ENCODE data around the gene ETV5. TPM values are rescaled to one million over a fixed set of nuclear protein-coding genes. Genes with fewer than 3 reads are reported as not detected.

Gene ETV5
- total and polyA plus RNA-seq, 4 donors: 3.3 to 14.9 (median 5.5) TPM

GRCh38 chr3:186098740-186099139 is 10.1 kb downstream of the ETV5 start (continued):
- TF ChIP-seq ZBTB33 (IDR thresholded peaks at IDR 0.05): no peak
- TF ChIP-seq TAF1 (conservative IDR thresholded peaks at IDR 0.05): no peak
- TF ChIP-seq FOXA2 (IDR thresholded peaks at IDR 0.05): no peak
- no peak for TF ChIP-seq SP1 (IDR thresholded peaks at IDR 0.05)
- no peak for TF ChIP-seq RAD21 (IDR thresholded peaks at IDR 0.05)

- no peaks in the 10 kb centered on the region for H3K27me3 ChIP-seq (ENCODE audit: control insufficient read depth in 4 of 4, insufficient read depth in 4 of 4, low read length in 3 of 4)
- H3K9ac ChIP-seq (ENCODE audit: low read depth in 1 of 2, low read length in 2 of 2): no peak overlapping the region
- peaks cover 3 to 24% (median 14%) of the 10 kb centered on the region in 4 donors for H3K4me1 ChIP-seq (ENCODE audit: control insufficient read depth in 4 of 4, insufficient read depth in 4 of 4, low read length in 3 of 4)
- no peaks in the 10 kb centered on the region for H3K36me3 ChIP-seq (ENCODE audit: control insufficient read depth in 4 of 4, insufficient read depth in 3 of 4, low read depth in 1 of 4, low read length in 3 of 4)
- 1% methylated on average over 16 of the region's 16 CpGs for WGBS
- peak; percentile 68 for DNase-seq (ENCODE audit: low spot score)
- no peaks in the 10 kb centered on the region for H3K9me3 ChIP-seq (ENCODE audit: control insufficient read depth in 4 of 4, low read length in 3 of 4)
- H3K4me3 ChIP-seq (ENCODE audit: low read depth in 1 of 3, low read length in 3 of 3): peak overlapping the region; percentile 24 to 67 (median 36)
- H3K27ac ChIP-seq (ENCODE audit: low read depth in 1 of 2, low read length in 2 of 2): no peak overlapping the region
- TF ChIP-seq REST (IDR thresholded peaks at IDR 0.05) (no peak), NR2F2 (IDR thresholded peaks at IDR 0.05) (no peak), HNF4G (IDR thresholded peaks at IDR 0.05) (peak; percentile 8), HNF4A (conservative IDR thresholded peaks at IDR 0.05) (peak in 1 of 2 donors; percentile 55), SP1 (IDR thresholded peaks at IDR 0.05) (peak; percentile 82), YY1 (IDR thresholded peaks at IDR 0.05) (peak; percentile 90), TAF1 (conservative IDR thresholded peaks at IDR 0.05) (peak; percentile 33), CTCF (IDR thresholded peaks at IDR 0.05; ENCODE audit: low read depth, low read length, missing input control) (no peak), ZBTB33 (IDR thresholded peaks at IDR 0.05) (peak; percentile 63), FOXA1 (IDR thresholded peaks at IDR 0.05) (no peak), ATF3 (IDR thresholded peaks at IDR 0.05) (peak; percentile 45), RAD21 (IDR thresholded peaks at IDR 0.05) (peak; percentile 38 to 47), FOXA2 (IDR thresholded peaks at IDR 0.05) (peak; percentile 28), EGR1 (IDR thresholded peaks at IDR 0.05; ENCODE audit: low read depth in 2 of 2) (peak in 1 of 2 donors; percentile 37), JUND (IDR thresholded peaks at IDR 0.05) (peak; percentile 30 to 58), RXRA (IDR thresholded peaks at IDR 0.05) (peak; percentile 49 to 53), MAX (IDR thresholded peaks at IDR 0.05) (peak; percentile 84), GABPA (IDR thresholded peaks at IDR 0.05 in 1 of 2, conservative IDR thresholded peaks at IDR 0.05 in 1 of 2) (no peak)
Measured at GRCh38 chr3:186097663-186098451, 11.0 kb downstream of the ETV5 start.
